Amniotic stem cell (primary cell): Measurements from ENCODE around the gene SLIT3.

ENCODE experiments used
- DNase-seq: peaks from one replicate; lab custom pipeline; 2025; lab: John Stamatoyannopoulos, UW

SLIT3 gene

DNA sequence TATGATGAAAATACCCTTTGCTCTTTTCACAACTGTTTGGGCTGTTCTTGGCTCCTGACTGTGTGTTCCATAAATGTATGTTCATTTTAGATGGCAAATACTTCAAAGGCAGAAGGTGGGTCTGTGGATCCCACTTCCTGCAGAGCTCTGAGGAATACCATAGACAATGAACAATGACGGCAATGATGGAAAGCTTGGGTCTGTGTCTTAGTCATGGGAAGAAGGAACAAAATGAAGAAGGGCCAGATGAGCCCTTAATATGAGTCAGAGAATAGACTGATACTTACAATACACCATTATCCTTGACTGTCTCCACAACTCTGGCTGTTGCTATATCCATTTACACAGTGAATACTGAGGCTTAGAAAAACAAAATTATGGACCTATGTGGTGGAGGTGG, 126.0 kb downstream of the SLIT3 start:
- no peak for DNase-seq

DNA sequence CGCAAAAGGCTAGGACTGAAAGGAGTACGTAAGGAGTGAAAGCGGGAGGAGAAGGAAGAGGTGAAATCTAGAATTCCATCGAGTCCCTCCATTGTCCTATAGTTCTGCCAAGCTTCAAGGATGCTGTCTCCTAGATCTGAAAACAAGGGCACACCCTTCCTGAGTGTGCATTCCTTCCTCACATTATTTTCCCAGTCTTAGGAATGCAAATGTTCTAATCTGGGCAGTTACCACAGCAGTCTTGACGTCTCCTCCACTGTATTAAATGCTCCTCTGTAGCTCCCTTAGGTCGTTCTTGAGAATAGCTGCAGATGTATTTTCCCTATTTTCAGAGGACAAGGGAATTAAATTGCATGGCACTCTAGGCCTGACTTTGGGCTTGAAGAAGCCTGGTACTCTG, 127.6 kb downstream of the SLIT3 start:
- DNase-seq = no peak

DNA sequence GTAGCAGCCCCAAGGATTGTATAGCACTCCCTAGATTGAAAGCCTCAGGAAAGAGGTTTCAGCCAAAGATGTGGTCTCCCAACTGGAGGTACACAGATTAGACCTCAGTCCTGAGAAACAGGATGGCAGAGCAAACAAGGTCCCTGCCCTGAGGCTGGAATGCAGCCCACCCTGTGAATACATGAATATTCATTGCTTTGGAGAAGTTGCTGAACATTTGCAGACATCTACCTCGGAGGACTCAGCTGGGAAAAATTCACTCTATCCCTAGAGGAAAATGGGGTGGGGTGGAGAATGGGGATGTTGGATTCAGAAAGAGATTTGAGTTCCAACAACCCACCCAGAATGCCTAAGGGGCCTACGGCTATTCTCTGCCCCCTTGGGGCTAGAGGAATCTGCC, 129.4 kb downstream of the SLIT3 start:
- no peak for DNase-seq

DNA sequence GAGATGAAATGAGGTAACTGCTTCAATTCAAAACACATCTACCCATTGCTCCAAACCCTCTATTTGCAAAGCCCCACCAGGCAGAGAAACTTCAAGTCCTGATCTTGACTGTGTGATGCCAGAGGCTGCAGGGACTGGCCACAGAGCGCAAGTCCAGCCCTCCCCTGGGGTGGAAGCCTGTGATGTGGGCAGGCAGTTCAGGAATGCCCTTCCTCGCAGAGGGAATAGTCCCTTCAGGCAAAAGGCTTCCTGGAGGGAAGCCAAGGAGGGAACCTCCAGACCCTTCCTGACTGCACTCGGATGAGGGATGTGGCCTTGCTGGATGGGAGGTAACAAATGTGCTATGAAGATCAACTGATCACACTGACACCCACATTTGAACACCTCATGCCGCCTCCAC, 131.2 kb downstream of the SLIT3 start:
- no peak for DNase-seq

DNA sequence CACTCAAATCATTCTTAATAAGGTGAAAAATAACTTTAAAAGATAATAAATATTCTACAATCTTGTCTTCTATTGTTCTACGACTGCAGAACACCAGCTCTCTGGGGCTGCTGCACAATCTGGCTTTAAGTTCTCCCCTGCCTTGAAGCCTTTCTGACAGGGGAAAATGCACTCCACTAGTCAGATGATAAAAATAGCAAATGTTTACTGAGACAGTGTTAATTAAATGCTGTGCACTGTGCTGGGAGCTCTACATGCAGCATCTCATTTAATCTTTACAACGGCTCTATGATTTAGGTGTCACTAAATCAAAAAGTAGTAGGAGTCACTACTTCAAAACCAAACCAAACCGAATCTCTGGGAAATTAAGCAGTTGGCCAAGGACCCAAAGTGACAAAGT, 132.7 kb downstream of the SLIT3 start:
- no peak for DNase-seq

DNA sequence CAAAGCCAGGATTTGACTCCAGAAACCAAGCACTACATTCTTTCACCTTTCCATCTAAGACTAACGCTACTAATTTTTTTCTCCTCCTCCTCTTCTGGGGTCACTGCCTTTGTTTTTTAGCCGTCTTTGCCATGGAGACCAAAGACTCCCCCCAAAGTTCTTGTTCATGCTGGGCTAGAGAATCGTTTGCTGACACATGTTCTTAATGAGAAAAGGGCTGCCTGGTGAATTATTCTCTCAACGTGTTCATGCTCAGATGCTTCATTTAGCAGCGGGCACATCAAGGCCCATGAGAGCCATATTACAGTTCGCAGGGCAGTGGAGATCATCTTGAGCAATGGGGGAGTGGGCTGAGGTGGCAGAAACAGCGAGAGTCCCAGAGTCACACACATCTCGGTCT, 134.9 kb downstream of the SLIT3 start:
- DNase-seq = no peak

DNA sequence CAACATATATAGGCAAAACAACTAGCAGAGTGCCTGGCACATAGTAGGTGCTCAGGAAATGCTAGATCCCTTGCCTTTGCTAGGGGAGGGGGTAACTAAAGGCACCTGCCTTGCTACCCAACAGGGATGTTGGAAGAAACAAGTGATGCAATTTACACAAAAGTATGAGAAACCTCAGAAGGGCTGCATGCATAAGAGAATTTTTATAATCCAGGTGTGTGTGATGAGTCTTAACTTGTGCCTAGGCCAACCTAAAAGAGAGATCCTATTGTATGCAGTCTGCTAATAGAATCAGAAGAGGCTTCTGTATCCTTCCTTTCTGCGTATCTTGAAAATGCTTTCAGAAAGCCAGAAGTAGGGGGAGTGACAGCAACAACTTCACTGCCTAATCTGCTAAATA, 135.9 kb downstream of the SLIT3 start:
- DNase-seq = no peak

DNA sequence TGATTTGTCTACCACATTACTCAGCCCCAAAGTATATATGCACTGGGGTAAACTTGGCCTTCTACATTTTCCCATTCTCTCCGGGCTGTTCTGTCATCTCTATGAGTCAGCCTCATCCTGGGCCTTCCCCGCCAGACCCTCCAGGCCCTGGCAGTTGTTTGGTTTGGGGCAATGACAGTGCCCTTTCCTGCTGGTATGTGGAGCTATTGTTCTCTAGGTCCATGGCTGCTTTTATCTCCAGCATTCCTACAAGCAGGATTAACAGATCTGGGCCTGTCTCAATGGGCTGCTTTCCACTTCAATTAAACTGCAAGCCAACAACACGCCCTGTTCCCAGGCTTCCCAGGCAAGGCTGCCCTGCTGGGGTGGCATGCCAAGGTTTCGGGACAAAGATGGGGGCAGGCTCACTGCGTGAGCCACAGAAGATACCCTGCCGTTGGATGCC, 136.4 kb downstream of the SLIT3 start:
- peak; percentile 52 for DNase-seq

DNA sequence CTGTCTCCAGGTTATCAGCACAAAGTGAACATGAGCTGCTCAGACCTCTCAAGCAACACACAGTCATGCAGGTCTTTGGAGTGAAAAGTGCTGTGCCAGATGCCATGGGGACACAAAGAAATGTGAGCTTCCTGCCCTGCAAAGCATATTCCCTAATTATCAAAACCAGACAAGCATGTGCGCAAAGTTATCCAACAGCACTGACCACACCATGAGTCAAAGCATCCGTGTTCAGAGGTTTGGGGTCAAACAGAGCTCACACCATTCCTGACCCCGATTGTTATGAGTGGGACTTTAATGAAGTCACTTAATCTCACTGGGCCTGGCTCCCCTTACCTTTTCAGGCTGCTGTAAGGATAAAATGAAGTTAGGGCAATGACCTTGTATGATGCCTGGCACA, 138.5 kb downstream of the SLIT3 start:
- no peak for DNase-seq

DNA sequence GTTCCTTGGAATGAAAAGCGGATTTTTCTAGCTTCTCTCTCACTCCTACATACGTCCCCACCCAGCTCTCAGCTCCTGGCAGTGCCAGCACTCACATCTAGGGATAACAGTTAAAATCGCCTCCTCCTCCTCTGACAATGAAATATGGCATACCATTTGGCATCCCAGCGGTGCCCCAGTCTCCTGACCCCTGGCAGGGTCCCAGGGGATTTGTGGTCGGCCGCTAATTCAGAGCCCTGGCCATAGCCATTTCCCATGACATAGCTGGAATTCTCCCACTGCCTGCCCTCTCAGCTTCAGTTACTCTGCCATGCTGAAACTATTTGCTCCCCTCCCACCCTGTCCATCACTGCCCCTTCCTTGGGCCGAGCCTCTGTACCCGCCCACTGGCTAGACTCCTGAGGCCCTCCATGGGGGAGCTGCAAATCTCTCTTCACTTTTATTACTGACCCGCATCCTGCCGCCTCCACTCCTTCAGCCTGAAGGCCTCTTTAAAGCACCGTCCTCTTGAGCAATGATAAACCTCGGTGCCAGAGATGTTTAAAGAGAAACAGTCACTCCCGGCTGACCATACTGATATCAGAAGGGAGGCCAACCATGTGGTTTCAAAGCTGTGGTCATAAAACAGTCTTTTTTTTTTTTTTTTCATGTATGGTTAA, 139.8 kb downstream of the SLIT3 start:
- peak; percentile 73 for DNase-seq

DNA sequence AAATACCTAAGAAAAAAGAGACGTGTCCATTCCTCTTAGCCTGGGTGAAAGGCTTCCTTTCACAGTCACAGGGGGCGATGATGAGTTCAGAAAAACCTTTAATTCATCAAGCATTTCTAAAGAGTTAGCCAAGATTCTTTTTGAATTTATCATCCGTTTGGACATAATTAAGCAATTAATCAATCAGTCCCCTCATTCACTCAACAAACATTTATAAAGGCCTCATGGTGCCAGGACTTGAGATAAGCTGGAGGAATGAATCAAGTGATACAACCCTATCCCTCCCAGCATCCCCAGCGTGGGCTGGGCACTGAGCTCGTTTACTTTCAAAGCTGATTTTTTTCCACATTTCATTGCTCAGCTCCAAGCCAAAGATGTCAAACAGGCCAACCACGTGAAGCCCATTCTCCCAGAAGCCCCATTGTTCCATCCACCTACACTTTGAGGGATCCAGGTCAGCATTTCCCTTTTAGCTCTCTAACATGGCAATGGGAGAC, 140.5 kb downstream of the SLIT3 start:
- no peak for DNase-seq

DNA sequence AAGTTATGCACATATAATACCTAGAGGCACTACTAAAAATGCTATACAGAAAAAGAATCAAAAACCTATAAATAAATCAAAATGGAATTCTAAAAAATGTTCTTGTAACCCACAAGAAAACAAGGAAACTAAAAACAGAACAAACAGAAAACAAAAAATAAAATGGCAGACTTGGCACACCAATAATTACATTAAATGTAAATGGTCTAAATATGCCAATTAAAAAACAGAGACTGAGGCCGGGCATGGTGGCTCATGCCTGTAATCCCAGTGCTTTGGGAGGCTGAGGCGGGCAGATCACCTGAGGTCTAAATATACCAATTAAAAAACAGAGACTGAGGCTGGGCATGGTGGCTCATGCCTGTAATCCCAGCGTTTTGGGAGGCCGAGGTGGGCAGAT, 142.2 kb downstream of the SLIT3 start:
- DNase-seq = no peak

DNA sequence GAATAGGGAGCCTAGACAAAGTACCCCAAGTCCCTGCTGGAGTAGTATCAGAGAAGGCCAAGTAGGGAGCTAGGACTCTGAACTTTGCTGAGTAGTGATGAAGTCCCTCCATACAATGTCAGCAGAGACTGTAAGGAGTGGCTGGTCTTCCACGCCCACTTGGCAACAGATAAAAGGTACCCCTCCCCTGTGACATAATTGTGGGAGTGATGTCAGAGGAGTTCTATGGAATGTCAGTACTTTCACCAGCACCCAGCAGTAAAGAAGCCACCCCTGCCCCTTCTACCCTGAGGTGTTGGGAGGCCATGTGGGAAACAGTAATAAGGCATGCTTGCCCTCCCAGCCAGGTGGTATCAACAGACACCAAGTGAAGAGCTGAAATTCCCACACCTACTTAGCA, 143.9 kb downstream of the SLIT3 start:
- DNase-seq = no peak

DNA sequence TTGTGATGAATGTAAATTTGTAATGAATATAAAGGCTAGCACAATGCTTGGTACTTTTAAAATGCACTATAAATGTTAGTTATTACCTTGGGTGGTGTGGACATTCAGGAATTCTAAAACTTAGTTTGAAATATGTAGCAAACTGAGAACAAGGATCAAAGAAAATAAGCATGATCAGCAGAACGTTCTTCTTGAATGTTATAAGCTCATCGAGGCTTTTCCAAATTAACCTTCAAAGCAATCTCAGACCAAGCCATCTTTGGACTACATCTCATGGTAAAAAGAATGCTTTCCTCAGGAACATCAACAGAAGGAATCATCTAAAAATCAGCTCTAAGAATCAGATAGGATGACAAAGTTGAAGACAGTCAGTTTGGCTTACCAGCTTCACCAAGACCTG, 146.3 kb downstream of the SLIT3 start:
- DNase-seq = no peak

DNA sequence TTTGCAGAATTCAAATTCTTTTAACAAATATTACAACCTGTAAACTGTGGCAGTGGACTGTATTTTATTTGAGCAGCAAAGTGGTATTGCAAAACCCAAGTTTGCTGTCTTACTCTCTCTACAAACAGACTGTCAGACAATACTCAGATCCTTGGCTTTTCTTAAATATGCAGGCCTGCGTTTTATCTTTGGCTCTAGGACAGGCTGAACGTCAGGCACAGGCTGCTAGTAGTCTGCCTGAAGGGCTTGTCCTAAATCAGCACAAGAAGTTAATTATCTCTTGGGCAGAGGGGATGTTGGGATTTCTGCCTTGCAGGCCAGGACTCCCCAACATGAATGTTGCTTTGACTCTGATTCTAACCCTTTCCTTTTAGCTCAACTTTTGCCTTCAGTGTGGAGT, 147.5 kb downstream of the SLIT3 start:
- no peak for DNase-seq

DNA sequence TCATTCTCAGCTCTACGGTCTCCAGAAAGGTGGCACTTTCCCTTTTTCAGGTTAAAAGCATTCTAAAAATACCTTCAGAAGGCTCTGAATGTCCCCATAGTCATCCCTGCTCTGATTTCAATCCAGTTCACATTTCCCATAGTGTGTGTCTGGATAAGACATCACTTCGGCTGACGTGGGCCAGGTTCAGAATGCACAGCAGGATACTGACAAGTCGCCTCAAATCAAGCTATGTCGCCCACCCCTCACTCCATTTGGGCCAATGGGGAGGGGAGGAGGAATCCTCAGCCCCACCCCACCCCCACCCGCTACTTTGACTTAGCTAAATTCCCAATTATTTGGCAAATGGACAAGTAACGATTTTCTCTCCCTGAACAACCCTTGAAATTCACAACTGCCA, 148.0 kb downstream of the SLIT3 start:
- DNase-seq = no peak

DNA sequence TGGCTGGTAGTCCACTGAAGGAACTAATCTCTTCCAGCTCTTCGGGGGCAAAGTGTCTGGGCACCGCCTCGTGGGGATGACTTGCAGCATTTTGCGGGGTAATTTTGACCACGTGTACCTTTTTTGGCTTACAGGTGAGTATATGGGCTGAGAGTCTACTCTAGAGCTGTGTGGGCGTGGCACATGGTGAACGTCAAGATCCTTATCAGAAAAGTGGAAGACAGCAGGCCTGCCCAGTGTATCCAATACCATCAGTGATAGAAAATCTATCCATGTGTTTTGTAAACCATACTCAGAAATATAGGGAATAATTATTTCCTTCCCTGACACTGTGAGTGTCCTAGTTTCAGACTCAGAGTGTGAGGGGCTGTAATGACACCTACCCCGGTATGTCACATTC, 148.5 kb downstream of the SLIT3 start:
- DNase-seq = no peak

DNA sequence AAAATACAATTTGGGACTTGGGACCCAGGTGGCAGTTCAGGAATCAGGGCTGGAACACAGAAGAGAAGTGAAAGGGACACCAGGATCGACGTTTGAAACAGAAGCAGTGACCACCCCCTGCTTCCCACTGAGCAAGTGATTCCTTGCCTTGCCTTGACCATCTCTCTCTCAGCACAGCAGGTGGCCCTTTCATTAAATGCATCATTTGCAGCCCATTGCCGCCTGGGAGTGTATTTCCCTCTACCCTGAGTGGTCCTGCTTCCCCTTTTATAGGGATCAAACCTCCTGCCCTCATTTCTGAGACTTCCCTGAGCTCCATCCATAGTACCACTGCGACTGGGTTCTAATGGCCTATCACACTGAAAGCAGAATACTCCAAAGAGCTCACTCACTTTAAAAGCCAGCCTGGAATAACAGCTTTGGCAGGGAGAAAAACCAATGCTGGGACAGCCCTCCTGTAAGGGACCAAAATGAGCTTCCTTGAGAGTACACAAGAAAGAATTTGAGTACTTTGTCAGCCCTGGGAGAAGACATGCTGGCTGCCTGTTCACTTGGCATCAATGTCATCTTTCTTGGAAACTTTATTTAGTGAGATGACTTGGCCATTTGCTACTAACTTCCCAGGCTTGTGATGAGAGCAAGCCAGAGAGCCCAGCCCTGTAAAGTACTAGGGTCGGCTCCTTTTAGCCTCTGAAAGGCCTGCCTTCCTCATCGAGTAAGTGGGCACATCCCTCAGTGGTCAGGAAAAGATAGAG, 149.7 kb downstream of the SLIT3 start:
- DNase-seq = no peak

DNA sequence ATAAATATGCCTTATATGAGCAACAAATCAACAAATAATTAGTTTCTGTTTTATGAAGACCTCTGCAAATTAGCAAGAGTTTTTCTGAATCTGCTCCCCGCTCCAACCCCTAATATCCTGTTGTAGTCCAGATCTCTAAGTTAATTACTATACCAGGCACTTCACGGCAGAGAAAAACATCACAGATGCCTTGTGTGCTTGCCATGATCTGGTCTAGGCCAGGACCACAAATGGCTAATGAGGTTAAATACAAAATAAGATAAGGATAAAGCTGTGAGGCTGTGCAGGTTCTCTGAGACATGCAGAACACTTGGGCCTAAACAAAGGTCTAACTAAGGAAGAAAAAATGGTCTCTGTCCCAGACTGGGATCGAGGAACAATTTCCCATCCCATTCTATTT, 150.8 kb downstream of the SLIT3 start:
- no peak for DNase-seq

DNA sequence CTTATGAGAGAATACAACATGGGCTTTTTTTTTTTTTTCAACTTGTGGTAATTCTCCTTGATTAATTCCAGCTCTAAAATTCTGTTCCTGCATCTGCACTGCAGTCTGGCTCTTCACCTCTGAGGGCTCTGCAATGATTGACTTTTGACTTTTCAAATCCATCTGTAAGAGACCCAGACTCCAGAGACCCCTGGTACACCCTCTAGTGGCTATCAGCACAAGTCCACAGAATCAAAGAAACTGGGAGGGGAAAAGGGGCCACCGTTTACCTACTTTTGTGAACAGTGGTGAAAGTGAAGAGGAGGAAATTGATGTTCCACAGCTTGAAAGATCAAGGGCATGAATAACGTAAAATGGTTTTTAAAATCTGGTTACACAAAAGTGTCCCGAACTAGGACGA, 151.6 kb downstream of the SLIT3 start:
- no peak for DNase-seq

DNA sequence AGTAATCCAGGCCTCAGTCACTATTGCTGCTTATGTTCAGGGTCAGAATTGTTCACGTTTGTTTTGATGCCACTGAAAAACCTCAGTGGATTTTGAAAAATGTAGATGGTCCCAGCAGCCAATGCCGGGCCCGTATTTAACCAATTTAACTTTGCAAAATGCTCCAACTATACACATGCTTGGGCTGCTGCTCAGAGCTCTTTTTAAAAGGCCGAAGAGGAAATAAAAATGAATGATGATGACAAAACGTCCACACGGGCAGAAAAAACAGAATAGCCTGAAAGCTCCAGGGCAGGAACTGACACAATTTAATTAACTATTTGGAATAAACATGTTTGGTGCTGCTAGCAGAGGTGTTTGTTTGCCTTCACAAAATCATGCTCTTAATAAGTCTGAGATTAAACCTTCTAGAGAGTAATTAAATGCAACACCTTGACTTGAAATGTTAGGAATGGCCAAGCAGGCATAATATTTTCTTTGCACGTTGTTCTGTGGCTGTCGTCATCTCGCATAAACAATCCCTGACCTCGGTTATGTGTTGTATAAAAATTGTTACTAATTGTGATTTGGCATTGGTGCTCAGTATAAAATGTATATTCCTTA, 152.7 kb downstream of the SLIT3 start:
- DNase-seq = no peak

DNA sequence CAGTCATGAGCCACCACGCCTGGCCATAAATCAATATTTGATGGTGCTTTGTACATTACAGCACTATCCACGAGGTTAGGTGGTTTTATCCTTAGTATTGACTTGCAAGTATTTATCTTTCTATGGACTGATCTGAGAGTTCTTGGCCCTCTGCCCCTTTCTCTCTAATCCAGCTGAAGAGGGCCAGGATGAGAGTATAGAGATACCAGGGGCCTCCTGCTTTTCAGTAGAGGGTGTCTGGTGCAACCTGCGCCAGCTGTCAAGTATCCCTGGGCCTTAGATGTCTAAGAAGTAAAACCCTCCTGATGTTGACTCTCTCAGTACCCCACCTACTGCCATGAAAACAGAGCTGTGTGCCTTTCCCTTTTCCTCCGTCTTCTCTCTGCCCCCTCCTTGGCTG, 153.4 kb downstream of the SLIT3 start:
- DNase-seq = no peak

DNA sequence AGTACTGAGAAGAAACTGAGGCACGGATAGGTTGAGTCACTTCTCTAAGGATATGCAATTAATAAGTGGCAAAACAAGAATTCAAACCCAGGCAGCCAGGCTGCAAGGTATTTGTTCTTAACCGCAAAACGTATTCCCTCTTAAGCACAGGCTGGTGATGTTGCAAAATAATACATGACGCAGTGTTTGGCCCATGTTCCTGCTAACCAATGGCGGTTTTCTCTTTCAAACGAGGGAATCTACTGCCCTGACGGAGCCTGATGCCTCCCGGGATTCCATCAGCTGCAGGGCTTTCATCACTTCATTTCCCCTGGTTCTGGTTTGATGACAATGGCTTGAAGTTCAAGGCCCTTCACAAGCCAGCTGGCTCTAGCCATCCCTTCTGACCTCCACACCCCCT, 154.8 kb downstream of the SLIT3 start:
- no peak for DNase-seq
